Esophagus muscularis mucosa (tissue), 4 donors: Measurements from ENCODE around the gene LONP1.

Source experiments
- EP300 ChIP-seq: sonication (generic); formaldehyde crosslinking; IDR thresholded peaks from one replicate; pipeline ENCODE4 v1.6.1; 2017; ENCODE audit warnings: antibody characterized with exemption
- POLR2A ChIP-seq: fragments of 450-650 bp; IDR thresholded peaks from one replicate; pipeline ENCODE4 v1.6.1; 2017; ENCODE audit warnings: antibody characterized with exemption, moderate library complexity, mild to moderate bottlenecking, low read depth
- POLR2AphosphoS5 ChIP-seq, 2 donors: sonication (generic); formaldehyde crosslinking; IDR thresholded peaks; one replicate each; pipeline ENCODE4 v1.6.1; 2017; ENCODE audit warnings: antibody characterized with exemption in 2 of 2
- TF ChIP-seq, protein P1 (sequence below), 3 experiments: fragments of 200-600 bp in 2 of 3; fragments of 450-650 bp in 1 of 3; sonication (generic) in 2 of 3; IDR thresholded peaks; one replicate each; pipeline ENCODE4 v1.5.1; 2017 to 2019; ENCODE audit warnings: antibody characterized with exemption in 3 of 3, mild to moderate bottlenecking in 2 of 3, moderate library complexity in 1 of 3

DNA sequence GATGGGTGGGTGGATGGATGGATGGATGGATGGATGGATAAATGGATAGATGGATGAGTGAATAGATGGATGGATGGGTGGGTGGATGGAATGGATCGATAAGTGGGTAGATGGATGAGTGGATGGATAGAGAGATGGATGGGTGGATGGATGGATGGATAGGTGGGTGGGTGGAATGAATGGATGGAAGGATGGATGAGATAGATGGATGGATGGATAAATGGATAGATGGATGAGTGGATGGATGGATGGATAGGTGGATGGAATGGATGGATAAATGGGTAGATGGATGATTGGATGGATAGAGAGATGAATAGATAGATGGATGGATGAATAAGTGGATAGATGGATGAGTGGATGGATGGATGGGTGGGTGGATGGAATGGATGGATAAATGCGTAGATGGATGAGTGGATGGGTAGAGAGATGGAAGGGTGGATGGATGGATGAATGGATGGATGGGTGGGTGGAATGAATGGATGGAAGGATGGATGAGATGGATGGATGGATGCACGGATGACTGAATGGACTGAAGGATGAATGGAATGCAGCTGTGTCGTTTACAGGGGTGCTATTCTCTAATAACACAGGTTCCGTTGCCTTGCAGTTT is 42.8 kb upstream of the LONP1 start:
- TF ChIP-seq, protein P1, sequence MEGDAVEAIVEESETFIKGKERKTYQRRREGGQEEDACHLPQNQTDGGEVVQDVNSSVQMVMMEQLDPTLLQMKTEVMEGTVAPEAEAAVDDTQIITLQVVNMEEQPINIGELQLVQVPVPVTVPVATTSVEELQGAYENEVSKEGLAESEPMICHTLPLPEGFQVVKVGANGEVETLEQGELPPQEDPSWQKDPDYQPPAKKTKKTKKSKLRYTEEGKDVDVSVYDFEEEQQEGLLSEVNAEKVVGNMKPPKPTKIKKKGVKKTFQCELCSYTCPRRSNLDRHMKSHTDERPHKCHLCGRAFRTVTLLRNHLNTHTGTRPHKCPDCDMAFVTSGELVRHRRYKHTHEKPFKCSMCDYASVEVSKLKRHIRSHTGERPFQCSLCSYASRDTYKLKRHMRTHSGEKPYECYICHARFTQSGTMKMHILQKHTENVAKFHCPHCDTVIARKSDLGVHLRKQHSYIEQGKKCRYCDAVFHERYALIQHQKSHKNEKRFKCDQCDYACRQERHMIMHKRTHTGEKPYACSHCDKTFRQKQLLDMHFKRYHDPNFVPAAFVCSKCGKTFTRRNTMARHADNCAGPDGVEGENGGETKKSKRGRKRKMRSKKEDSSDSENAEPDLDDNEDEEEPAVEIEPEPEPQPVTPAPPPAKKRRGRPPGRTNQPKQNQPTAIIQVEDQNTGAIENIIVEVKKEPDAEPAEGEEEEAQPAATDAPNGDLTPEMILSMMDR (IDR thresholded peaks at IDR 0.05) = no peak
- TF ChIP-seq POLR2A (no peak), POLR2AphosphoS5 (IDR thresholded peaks at IDR 0.05) (no peak), EP300 (no peak)
